Fibroblast of villous mesenchyme (primary cell): Measurements from ENCODE around the gene TSHZ2. TPM values are rescaled to one million over a fixed set of nuclear protein-coding genes. Genes with fewer than 3 reads are reported as not detected.
"Not testable (repeated sequence)": the region's sequence is repeated elsewhere in the genome, so short reads cannot be mapped to it uniquely, and the experiment has no call there.

Experiments
- DNase-seq: peaks from one replicate; pipeline ENCODE4 v3.0.0-alpha.2; 2010; ENCODE audit warnings: low read depth
- H3K4me3 ChIP-seq: 2 replicates; pipeline ENCODE4 v1.5.1; 2011; ENCODE audit warnings: low read depth, mild to moderate bottlenecking, low read length
- CTCF ChIP-seq: IDR thresholded peaks from 2 replicates; pipeline ENCODE4 v1.5.1; 2012; ENCODE audit warnings: low read depth, mild to moderate bottlenecking, low read length; ENCODE audit not compliant: insufficient read depth
- total RNA-seq: library from RNA; depleted of rRNA; stranded (reverse); fragments of >200 nt; gene quantifications from 2 replicates; pipeline ENCODE4 v1.2.3, GENCODE V29; 2012

TSHZ2 gene
- total RNA-seq, 1 donor, result 2.6 TPM

- TF ChIP-seq CTCF, result no peak
- no peak overlapping the region for H3K4me3 ChIP-seq
- DNase-seq, result no peak
These were observed 541.0 kb downstream of the TSHZ2 start for GRCh38 chr20:53513168-53513488.

GRCh38 chr20:53513489-53514298 lies 541.5 kb downstream of the TSHZ2 start:
- TF ChIP-seq CTCF, result no peak
- DNase-seq, result no peak
- no peak overlapping the region for H3K4me3 ChIP-seq

- DNase-seq, result no peak
- TF ChIP-seq CTCF, result no peak
- H3K4me3 ChIP-seq, result no peak overlapping the region
These were observed 543.6 kb downstream of the TSHZ2 start for GRCh38 chr20:53515749-53516148.

GRCh38 chr20:53517146-53517545 lies 545.0 kb downstream of the TSHZ2 start:
- DNase-seq, result no peak
- no peak for TF ChIP-seq CTCF
- no peak overlapping the region for H3K4me3 ChIP-seq

GRCh38 chr20:53521421-53521820 lies 549.3 kb downstream of the TSHZ2 start:
- not testable (repeated sequence) for H3K4me3 ChIP-seq
- DNase-seq, result peak; percentile 42

- no peak overlapping the region for H3K4me3 ChIP-seq
- DNase-seq, result no peak
- TF ChIP-seq CTCF, result no peak
These were observed 549.9 kb downstream of the TSHZ2 start for GRCh38 chr20:53522026-53522425.

- no peak for DNase-seq
- TF ChIP-seq CTCF, result no peak
- no peak overlapping the region for H3K4me3 ChIP-seq
These were observed 550.5 kb downstream of the TSHZ2 start for GRCh38 chr20:53522696-53523095.

GRCh38 chr20:53523615-53524014 lies 551.5 kb downstream of the TSHZ2 start:
- DNase-seq, H3K4me3 ChIP-seq: not testable (repeated sequence)
